Activated naive CD8-positive, alpha-beta T cell treated with anti-CD3 and anti-CD28 coated beads, Interleukin-2, amount 50 U/mL, for 24 hours (primary cell): Measurements from ENCODE around the gene RLN3.

Experiments used
- ATAC-seq: fragments of 150-1000 bp; cut with Tn5 transposase; one replicate; pipeline ENCODE4 v1.10.0; 2021
- DNase-seq: peaks from one replicate; pipeline ENCODE4 v3.0.0; 2021
- H3K27ac Mint-ChIP-seq: one replicate; pipeline ENCODE4 v1.8.0; 2021; ENCODE audit warnings: mild to moderate bottlenecking, mixed read lengths
- H3K27me3 Mint-ChIP-seq: one replicate; pipeline ENCODE4 v1.8.0; 2021; ENCODE audit warnings: mixed read lengths
- H3K36me3 Mint-ChIP-seq: one replicate; pipeline ENCODE4 v1.8.0; 2021; ENCODE audit warnings: low read depth, mixed read lengths
- H3K4me1 Mint-ChIP-seq: one replicate; pipeline ENCODE4 v1.8.0; 2021; ENCODE audit warnings: mixed read lengths
- H3K4me3 Mint-ChIP-seq: one replicate; pipeline ENCODE4 v1.8.0; 2021; ENCODE audit warnings: mild to moderate bottlenecking, moderate library complexity, mixed read lengths
- H3K9me3 Mint-ChIP-seq: one replicate; pipeline ENCODE4 v1.8.0; 2021; ENCODE audit warnings: mixed read lengths

RLN3 gene

DNA sequence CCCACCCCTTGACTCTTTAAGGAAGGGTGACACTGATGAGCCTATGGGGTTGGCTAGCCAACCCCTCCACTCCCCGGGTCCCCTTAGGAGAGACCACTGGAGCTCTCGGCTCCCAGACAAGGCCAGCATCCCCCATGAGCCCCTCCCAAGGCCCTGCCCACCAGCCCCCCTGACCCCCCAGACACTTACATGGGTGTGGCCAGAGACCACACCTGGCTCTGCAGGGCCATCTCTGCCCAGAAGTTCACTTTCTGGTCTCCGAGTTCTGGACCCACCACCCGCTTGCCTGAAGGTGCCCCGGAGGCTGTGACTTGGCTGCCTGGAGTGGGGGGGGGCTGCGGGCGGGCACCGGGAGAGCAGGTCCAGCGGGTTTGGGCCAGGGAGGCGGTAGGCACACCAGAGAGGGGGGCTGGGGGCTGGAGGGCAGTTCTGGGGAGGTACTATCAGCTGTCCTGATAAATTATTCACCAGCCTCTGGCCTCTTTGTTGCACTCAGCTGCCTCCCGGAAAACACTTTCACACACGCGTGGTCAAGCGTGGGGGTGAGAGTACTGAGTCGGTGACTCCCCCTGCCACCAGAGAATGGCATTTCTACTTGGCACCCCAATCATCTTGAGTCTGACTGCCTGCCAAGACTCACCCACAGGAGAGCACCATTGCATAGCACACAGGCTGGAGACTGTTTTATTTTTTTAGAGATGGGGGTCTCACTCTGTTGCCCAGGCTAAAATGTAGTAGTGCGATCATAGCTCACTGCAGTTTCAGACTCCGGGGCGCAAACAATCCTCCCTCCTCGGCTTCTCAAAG lies 34.0 kb downstream of the RLN3 start, which contains the start of gene PALM3:
PALM3 (minus strand) TSS at position 326 of the 807 bp plus-strand sequence; CDS start at position 230, 96 bp downstream.
- no peak for DNase-seq
- Mint-ChIP-seq H3K27ac (no peak within 1 kb of the TSS), H3K9me3 (no peaks in the 10 kb centered on the region), H3K4me3 (no peak within 1 kb of the TSS), H3K27me3 (peaks cover 36% of the 10 kb centered on the region), H3K36me3 (no peaks in the 10 kb centered on the region), H3K4me1 (peaks cover 17% of the 10 kb centered on the region)
- ATAC-seq = no peak

DNA sequence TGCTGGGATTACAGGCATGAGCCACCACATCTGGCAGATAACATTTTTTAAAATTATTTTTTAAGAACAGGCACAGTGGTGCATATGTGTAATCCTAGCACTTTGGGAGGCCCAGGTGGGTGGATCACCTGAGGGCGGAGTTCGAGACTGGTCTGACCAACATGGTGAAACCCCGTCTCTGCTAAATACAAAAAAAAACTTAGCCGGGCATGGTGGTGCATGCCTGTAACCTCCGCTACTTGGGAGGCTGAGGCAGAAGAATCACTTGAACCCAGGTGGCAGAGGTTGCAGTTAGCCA lies 34.6 kb downstream of the RLN3 start:
- DNase-seq (no peak), ATAC-seq (no peak)
- Mint-ChIP-seq H3K4me3 (no peak overlapping the region), H3K27ac (no peak overlapping the region), H3K9me3 (no peaks in the 10 kb centered on the region), H3K27me3 (peaks cover 34% of the 10 kb centered on the region), H3K36me3 (no peaks in the 10 kb centered on the region), H3K4me1 (peaks cover 16% of the 10 kb centered on the region)

DNA sequence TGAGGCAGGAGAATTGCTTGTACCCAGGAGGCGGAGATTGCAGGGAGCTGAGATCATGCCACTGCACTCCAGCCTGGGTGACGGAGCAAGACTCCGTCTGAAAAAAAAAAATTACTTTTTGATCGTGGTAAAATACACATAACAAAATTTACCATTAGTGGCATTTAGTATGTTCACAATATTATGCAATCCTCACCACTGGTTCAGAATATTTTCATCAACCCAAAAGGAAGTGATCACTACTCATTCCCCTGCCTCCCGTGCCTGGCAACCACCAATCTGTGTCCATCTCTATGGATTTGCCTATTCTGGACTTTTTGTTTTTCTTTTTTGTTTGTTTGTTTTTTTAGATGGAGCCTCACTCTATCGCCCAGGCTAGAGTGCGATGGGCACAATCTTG lies 35.2 kb downstream of the RLN3 start:
- no peak for ATAC-seq
- no peak for DNase-seq
- Mint-ChIP-seq H3K9me3 (no peaks in the 10 kb centered on the region), H3K4me1 (peaks cover 11% of the 10 kb centered on the region), H3K4me3 (no peak overlapping the region), H3K27me3 (peaks cover 29% of the 10 kb centered on the region), H3K36me3 (no peaks in the 10 kb centered on the region), H3K27ac (no peak overlapping the region)

DNA sequence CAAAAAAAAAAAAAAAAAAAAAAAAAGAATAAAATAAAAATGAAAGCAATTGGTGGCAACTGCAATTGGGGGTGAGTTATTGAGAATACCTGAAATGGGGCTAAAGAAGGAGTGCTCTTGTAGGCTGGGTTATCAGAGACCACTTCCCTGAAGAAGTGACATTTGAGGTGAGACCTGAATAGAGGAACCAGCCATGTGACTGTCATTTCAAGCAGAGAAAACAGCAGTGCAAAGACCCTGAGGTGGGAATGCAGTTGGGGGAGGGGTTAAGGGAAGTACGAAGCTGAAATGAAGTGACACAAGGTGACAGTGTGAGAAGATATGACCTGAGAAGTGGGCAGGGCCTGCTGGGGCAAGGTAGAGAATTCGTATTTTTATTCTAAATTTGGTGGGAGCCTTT lies 38.2 kb downstream of the RLN3 start:
- DNase-seq (no peak), ATAC-seq (no peak)
- Mint-ChIP-seq H3K4me3 (no peak overlapping the region), H3K9me3 (no peaks in the 10 kb centered on the region), H3K4me1 (no peaks in the 10 kb centered on the region), H3K27me3 (peaks cover 6% of the 10 kb centered on the region), H3K27ac (no peak overlapping the region), H3K36me3 (no peaks in the 10 kb centered on the region)

DNA sequence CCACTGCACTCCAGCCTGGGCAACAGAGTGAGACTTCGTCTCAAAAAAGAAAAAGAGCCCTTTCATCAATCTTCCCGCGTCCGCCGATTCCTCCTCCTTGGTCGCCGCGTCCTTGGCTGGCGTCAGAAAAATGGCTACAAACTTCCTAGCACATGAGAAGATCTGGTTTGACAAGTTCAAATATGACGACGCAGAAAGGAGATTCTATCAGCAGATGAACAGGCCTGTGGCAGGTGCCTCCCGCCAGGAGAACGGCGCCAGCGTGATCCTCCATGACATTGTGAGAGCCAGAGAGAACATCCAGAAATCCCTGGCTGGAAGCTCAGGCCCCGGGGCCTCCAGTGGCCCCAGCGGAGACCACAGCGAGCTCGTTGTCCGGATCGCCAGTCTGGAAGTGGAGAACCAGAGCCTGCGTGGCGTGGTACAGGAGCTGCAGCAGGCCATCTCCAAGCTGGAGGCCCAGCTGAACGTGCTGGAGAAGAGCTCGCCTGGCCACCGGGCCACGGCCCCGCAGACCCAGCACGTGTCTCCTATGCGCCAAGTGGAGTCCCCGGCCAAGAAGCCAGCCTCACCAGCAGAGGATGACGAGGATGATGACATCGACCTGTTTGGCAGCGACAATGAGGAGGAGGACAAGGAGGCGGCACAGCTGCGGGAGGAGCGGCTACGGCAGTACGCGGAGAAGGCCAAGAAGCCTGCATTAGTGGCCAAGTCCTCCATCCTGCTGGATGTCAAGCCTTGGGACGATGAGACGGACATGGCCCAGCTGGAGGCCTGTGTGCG lies 42.5 kb downstream of the RLN3 start:
- Mint-ChIP-seq H3K36me3 (no peaks in the 10 kb centered on the region), H3K9me3 (no peaks in the 10 kb centered on the region), H3K27ac (no peak overlapping the region), H3K27me3 (peaks cover 1% of the 10 kb centered on the region), H3K4me1 (peaks cover 20% of the 10 kb centered on the region), H3K4me3 (peak overlapping the region; percentile 8)
- DNase-seq = no peak
- ATAC-seq = no peak

DNA sequence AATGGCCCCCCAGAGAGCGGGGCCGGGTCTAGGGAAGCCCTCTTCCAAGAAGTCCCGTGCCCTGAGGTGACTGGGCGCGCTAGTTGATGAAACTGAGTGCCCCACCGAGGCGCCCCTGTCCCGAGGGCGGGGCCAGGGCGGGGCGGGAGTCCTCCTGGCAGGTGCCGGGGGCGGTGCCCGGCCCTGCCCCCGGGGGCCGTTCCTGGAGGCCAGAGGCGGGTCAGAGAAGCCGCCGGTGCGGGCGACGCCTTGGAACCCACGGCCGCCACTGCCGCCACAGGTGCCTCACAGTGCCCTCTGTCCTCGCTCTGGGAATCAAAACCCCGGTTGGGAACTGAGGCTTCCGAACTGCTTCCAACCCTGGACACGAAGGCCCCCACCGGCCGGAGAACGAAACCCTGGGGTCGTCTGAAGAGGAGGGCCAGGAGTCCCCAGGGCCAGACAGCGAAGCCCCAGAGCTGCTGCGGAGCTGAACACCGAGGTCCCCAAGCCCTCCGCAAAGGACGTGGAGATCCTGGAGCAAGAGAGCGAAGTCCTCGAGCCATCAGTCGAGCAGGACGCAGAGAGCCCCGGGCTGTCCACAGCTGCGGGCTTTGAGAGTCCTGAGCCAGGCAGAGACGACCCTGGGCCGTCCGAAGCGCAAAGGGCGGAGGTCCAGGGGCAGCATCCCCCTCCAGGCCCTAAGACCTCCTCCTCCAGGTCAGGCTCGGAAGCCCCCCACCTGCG lies 44.8 kb downstream of the RLN3 start, which contains the start of gene MISP3:
MISP3 (plus strand) TSS at position 252 of the 726 bp plus-strand sequence. CDS start 524 bp downstream, outside the sequence.
- no peaks in the 10 kb centered on the region for H3K9me3 Mint-ChIP-seq
- no peak within 1 kb of the TSS for H3K27ac Mint-ChIP-seq
- DNase-seq (peak; percentile 56), ATAC-seq (peak; percentile 4)
- H3K4me1 Mint-ChIP-seq = peaks cover 22% of the 10 kb centered on the region
- H3K4me3 Mint-ChIP-seq = peak within 1 kb of the TSS; percentile 83
- H3K27me3 Mint-ChIP-seq = no peaks in the 10 kb centered on the region
- no peaks in the 10 kb centered on the region for H3K36me3 Mint-ChIP-seq

DNA sequence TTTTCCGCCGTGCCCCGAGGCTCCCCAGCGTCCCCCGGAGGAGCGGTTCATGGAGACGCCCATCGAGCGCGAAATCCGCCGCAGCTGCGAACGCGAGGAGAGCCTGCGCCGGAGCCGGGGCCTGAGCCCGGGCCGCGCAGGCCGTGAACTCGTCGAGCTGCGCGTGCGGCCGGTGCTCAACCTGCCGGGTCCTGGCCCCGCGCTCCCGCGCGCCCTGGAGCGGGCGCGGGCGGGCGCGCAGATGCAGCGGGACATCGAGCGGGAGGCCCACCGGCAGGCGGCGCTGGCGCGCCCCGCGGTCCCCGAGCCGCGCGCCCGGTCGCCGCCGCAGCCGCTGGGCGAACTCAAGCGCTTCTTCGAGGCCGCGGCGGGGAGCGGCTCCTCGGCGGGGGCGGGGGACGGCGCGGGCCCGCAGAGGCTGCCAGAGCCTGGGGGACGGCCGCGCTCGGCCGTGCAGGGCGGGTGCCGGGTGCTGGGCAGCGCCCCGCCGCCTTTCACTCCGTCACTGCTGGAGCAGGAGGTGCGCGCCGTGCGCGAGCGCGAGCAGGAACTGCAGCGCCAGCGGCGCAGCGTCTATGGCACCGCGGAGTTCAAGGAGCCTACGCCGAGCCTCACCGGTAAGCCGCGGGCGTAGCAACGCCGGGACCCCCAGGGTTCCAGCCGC lies 45.4 kb downstream of the RLN3 start:
- Mint-ChIP-seq H3K27me3 (no peaks in the 10 kb centered on the region), H3K4me3 (peak overlapping the region; percentile 83), H3K9me3 (no peaks in the 10 kb centered on the region), H3K27ac (peak overlapping the region; percentile 32), H3K4me1 (peaks cover 22% of the 10 kb centered on the region), H3K36me3 (no peaks in the 10 kb centered on the region)
- DNase-seq = peak; percentile 81
- ATAC-seq = peak; percentile 75

DNA sequence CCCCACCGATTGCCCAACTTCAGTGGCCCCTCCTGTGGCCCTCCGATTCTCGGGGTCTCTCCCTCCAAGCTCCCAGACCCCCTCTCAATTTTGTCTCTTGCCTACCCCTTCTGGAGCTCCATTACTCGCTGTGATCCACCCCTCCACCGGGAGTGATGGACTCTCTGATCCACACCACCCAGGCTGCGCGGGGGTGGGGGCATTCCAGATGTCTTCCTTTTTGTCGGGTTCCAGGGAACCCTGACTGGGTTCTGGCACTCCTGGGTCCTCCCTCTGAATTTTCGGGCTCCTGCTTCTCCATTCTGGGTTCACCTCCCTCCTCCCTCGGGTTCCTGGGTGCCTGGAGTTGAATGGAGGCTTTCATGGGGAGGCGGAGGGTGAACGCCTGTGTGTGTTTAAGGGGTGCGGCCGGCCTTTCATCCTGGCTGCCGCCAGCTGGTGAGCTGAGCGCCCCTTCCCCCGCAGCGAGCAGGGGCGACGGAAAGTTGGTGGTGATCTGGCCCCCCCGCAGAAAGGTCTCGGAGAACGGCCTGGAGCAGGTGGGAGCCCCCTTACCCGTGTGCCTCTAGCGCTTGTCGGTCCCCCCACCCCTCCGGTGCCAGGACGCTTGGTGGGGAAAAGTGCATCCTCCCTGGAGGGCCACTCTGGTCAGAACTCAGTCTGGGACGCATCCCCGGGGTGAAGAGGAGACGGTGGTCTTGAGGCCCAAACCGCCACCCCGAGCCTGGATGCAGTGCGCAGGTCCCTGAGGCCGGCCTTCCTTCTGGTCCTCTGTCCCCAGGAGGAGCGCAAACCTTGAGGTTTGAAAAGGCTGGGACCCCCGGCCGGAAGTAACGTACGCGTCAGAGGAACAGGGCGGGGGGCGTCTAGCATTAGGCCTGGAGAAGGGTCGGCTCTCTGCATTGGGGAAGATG lies 46.2 kb downstream of the RLN3 start:
- no peak for ATAC-seq
- H3K4me1 Mint-ChIP-seq = peaks cover 22% of the 10 kb centered on the region
- H3K27ac Mint-ChIP-seq = peak overlapping the region; percentile 32
- H3K36me3 Mint-ChIP-seq = no peaks in the 10 kb centered on the region
- H3K27me3 Mint-ChIP-seq = no peaks in the 10 kb centered on the region
- peak overlapping the region; percentile 83 for H3K4me3 Mint-ChIP-seq
- H3K9me3 Mint-ChIP-seq = no peaks in the 10 kb centered on the region
- peak; percentile 42 for DNase-seq

DNA sequence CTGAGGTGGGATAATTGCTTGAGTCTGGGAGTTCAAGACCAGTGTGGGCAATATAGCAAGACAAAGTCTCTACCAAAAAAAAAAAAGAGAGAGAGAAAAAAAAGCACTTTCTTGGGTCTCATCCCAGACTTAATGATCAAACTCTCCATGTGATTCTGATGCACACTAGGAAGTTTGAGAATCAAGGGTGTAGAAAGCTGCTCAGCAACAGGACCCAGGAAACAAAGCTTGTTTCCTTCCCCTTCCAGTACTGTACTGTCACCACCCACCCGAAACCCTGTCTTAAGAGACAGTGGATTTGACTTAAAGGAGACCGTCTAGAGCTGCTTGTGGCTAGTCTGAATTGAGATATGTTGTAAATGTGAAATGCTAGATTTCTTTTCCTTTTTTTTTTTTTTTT lies 50.5 kb downstream of the RLN3 start:
- H3K27me3 Mint-ChIP-seq = peaks cover 2% of the 10 kb centered on the region
- H3K27ac Mint-ChIP-seq = no peak overlapping the region
- peaks cover 2% of the 10 kb centered on the region for H3K36me3 Mint-ChIP-seq
- DNase-seq (no peak), ATAC-seq (no peak)
- H3K9me3 Mint-ChIP-seq = no peaks in the 10 kb centered on the region
- peaks cover 42% of the 10 kb centered on the region for H3K4me1 Mint-ChIP-seq
- no peak overlapping the region for H3K4me3 Mint-ChIP-seq
